HG03521 (cell line): Measurements from ENCODE around the gene MME.

Source experiments
- ATAC-seq: cut with Tn5 transposase; IDR thresholded peaks from one replicate; pipeline ENCODE4 v1.9.1; 2021; ENCODE audit warnings: mild to moderate bottlenecking, moderate library complexity; ENCODE audit not compliant: unreplicated experiment

MME gene

GRCh38 chr3:155079746-155080487 lies at the start of gene MME:
TSS of gene MME (plus strand) at chr3:155080319. CDS start at chr3:155084168, 3,849 bp downstream.
- ATAC-seq = no peak

GRCh38 chr3:155031186-155031585 lies 48.9 kb upstream of the MME start:
- ATAC-seq = no peak

GRCh38 chr3:155032918-155033317 lies 47.2 kb upstream of the MME start:
- ATAC-seq = no peak

GRCh38 chr3:155034786-155035185 lies 45.3 kb upstream of the MME start:
- no peak for ATAC-seq

GRCh38 chr3:155035553-155035952 lies 44.6 kb upstream of the MME start:
- no peak for ATAC-seq

- ATAC-seq = no peak
Observed at GRCh38 chr3:155037508-155038202, 42.5 kb upstream of the MME start.

GRCh38 chr3:155038203-155038554 lies 41.9 kb upstream of the MME start:
- ATAC-seq = no peak

GRCh38 chr3:155046935-155047334 lies 33.2 kb upstream of the MME start:
- ATAC-seq = no peak

- ATAC-seq = no peak
Observed at GRCh38 chr3:155047672-155048071, 32.4 kb upstream of the MME start.

GRCh38 chr3:155049959-155050358 lies 30.2 kb upstream of the MME start:
- no peak for ATAC-seq

GRCh38 chr3:155052470-155052869 lies 27.6 kb upstream of the MME start:
- no peak for ATAC-seq

- ATAC-seq = no peak
Observed at GRCh38 chr3:155053756-155054155, 26.4 kb upstream of the MME start.

GRCh38 chr3:155064920-155065319 lies 15.2 kb upstream of the MME start:
- ATAC-seq = no peak

GRCh38 chr3:155065537-155065936 lies 14.6 kb upstream of the MME start:
- ATAC-seq = no peak

GRCh38 chr3:155069729-155070128 lies 10.4 kb upstream of the MME start:
- no peak for ATAC-seq

- ATAC-seq = no peak
Observed at GRCh38 chr3:155070316-155070715, 9.8 kb upstream of the MME start.

- ATAC-seq = no peak
Observed at GRCh38 chr3:155070932-155071387, 9.2 kb upstream of the MME start.

GRCh38 chr3:155075200-155075599 lies 4.9 kb upstream of the MME start:
- no peak for ATAC-seq

- no peak for ATAC-seq
Observed at GRCh38 chr3:155076888-155077287, 3.2 kb upstream of the MME start.

- ATAC-seq = no peak
Observed at GRCh38 chr3:155078711-155079467, 1.2 kb upstream of the MME start.

- ATAC-seq = no peak
Observed at GRCh38 chr3:155079468-155079745, 712 bp upstream of the MME start.

- ATAC-seq = no peak
Observed at GRCh38 chr3:155080692-155081091, 573 bp downstream of the MME start.
